Left lung (tissue), 10 donors: ENCODE measurements around the gene DEXI. TPM values are rescaled to one million over a fixed set of nuclear protein-coding genes. Genes with fewer than 3 reads are reported as not detected.
A peak's percentile ranks its signal among the peaks of the same experiment; 100 is the strongest.
"Not testable (repeated sequence)": the region's sequence is repeated elsewhere in the genome, so short reads cannot be mapped to it uniquely, and the experiment has no call there.

Experiments used
- ATAC-seq: fragments of 200-7000 bp; cut with Tn5 transposase; one replicate; pipeline ENCODE4 v1.9.1; 2020; ENCODE audit warnings: moderate library complexity
- DNase-seq, 4 donors: peaks; one replicate each; pipeline ENCODE4 v3.0.0-alpha.2; 2013 to 2020
- H3K27ac ChIP-seq, 2 donors: fragments of 200-600 bp; sonication (generic) in 1 of 2; one replicate each; pipeline versions ENCODE4 v1.5.0 to v1.8.0; 2020 to 2021
- H3K27me3 ChIP-seq, 2 donors: fragments of 200-600 bp; sonication (generic) in 1 of 2; one replicate each; pipeline versions ENCODE4 v1.5.0 to v1.8.0; 2020 to 2021
- H3K36me3 ChIP-seq, 2 donors: fragments of 200-600 bp; sonication (generic) in 1 of 2; one replicate each; pipeline versions ENCODE4 v1.5.0 to v1.8.0; 2020 to 2021
- H3K4me1 ChIP-seq, 2 donors: fragments of 200-600 bp; one replicate each; pipeline ENCODE4 v1.8.0; 2021
- H3K4me3 ChIP-seq, 2 donors: fragments of 200-600 bp; sonication (generic) in 1 of 2; one replicate each; pipeline versions ENCODE4 v1.5.0 to v1.8.0; 2020 to 2021; ENCODE audit warnings: mild to moderate bottlenecking in 1 of 2
- H3K9me3 ChIP-seq, 2 donors: fragments of 200-600 bp; sonication (generic) in 1 of 2; one replicate each; pipeline versions ENCODE4 v1.5.0 to v1.8.0; 2020 to 2021
- intact Hi-C, 2 donors: fragments of 100-400 bp; cut with DNase I; formaldehyde crosslinking; loops; one replicate each; pipeline versions ENCODE4 v1.11.2 to v1.14.2; 2022
- polyA plus RNA-seq, 6 donors: library from polyadenylated mRNA; unstranded; fragments of 120-200 nt; gene quantifications; one replicate each; pipeline ENCODE4 v1.2.1, GENCODE V29; 2013; ENCODE audit not compliant: insufficient read length in 6 of 6
- total RNA-seq, 2 donors: library from RNA; stranded (reverse); fragmentation: NEBNext Ultra II Directional; extraction: Animal tissue kit (Norgen Biotek cat#: 25700); gene quantifications; one replicate each; pipeline ENCODE4 v1.2.1, GENCODE V29; 2021
- TF ChIP-seq, protein P1 (sequence below), 2 donors: fragments of 200-600 bp; sonication (generic) in 1 of 2; IDR thresholded peaks; one replicate each; pipeline versions ENCODE4 v1.5.0 to v1.8.0; 2021; ENCODE audit warnings: antibody characterized with exemption in 2 of 2
- donor health status: DM: no; HTN: yes; CAD: no.
- donor health status: DM: no; HTN: no; CAD: no.

DEXI gene
- total and polyA plus RNA-seq, 8 donors: 30.2 to 54.7 (median 43.5) TPM

DNA sequence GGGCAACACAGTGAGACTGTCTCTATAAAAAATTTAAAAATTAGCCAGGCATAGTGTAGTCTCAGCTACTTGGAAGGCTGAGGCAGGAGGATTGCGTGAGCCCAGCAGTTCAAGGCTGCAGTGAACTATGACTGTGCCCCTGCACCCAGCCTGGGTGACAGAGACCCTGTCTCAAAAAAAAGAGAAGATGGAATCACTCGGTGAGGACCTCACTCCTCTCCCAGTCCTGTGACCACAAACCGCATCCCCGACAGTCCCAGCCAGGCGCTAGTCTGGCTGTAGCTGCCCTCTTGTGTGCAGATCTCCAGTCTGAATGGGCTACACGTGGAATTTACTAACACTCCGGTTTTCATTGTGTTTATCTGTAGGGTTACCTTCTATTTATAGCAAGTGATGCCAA lies 11.1 kb downstream of the DEXI start:
- Histone ChIP-seq H3K36me3 (peaks cover 5 to 37% of the 10 kb centered on the region in 2 donors), H3K27ac (no peak overlapping the region), H3K9me3 (no peaks in the 10 kb centered on the region), H3K4me1 (peaks cover 9 to 68% of the 10 kb centered on the region in 2 donors), H3K27me3 (no peaks in the 10 kb centered on the region), H3K4me3 (no peak overlapping the region)
- no peak for DNase-seq
- TF ChIP-seq, protein P1, sequence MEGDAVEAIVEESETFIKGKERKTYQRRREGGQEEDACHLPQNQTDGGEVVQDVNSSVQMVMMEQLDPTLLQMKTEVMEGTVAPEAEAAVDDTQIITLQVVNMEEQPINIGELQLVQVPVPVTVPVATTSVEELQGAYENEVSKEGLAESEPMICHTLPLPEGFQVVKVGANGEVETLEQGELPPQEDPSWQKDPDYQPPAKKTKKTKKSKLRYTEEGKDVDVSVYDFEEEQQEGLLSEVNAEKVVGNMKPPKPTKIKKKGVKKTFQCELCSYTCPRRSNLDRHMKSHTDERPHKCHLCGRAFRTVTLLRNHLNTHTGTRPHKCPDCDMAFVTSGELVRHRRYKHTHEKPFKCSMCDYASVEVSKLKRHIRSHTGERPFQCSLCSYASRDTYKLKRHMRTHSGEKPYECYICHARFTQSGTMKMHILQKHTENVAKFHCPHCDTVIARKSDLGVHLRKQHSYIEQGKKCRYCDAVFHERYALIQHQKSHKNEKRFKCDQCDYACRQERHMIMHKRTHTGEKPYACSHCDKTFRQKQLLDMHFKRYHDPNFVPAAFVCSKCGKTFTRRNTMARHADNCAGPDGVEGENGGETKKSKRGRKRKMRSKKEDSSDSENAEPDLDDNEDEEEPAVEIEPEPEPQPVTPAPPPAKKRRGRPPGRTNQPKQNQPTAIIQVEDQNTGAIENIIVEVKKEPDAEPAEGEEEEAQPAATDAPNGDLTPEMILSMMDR (IDR thresholded peaks at IDR 0.05): no peak
- ATAC-seq: no peak
- intact Hi-C loops: no loop called here

DNA sequence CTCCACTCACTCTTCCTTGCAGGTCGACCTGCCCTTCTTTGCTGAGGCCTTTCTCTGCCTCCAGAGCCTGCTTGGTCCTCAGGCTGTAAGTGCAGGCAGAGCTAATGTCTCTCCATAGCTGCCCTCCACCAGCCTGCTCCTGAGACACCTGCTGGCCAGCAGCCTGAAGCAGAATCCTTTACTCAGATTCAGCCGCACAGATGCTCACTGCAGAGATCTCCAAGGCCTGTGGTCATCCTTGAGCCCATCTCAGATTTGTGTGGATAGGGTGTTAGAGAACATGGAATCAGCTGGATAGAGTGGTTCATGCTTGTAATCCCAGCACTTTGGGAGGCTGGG lies 11.5 kb downstream of the DEXI start:
- DNase-seq: no peak
- intact Hi-C loops: no loop called here
- no peaks in the 10 kb centered on the region for H3K27me3 ChIP-seq
- H3K4me3 ChIP-seq: no peak overlapping the region
- H3K4me1 ChIP-seq: peaks cover 9 to 64% of the 10 kb centered on the region in 2 donors
- H3K27ac ChIP-seq: no peak overlapping the region
- TF ChIP-seq, protein P1 (IDR thresholded peaks at IDR 0.05): no peak
- ATAC-seq: peak; percentile 6
- H3K36me3 ChIP-seq: peaks cover 5 to 41% of the 10 kb centered on the region in 2 donors
- H3K9me3 ChIP-seq: no peaks in the 10 kb centered on the region

DNA sequence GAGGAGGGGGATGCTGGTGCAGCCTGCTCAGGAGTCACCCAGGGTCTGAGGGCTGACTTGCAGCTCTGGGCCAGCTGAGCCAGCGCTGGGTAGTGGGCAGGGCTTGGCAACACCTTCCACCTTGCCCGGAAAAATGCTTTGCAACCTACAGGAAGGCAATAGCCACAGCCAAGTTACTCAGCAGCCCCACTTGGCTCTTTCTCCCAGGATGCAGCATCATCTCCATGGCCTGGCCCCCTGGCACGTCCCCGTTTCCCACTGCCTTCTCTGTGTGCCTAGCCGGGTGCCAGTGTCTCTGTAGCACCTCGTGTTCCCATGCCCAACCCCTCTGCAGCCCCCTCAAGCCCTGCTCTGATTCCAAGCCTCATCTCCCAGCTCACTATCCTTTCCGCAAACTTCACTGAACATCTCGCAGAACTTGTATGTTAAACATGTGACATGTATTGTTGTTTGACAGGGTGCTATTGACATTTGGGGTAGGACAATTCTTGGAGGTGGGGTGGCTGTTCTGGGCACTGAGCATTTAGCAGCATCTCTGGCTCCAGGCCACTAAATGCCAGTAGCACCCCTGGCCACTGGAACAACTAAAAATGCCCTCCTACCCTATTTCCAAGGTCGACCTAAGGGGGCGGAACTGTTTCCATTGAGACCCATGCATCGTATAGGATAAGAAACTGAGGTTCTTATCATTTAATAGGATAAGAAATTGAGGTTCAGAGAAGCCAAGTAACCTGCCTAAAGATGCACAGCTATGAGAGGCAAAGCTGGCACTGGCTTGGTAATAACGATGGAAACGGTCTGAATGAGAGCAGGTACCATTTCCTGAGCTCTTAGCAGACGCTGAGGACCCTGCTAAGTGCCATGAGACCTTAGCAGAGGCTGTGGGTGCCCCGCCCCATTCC lies 12.2 kb downstream of the DEXI start:
- Histone ChIP-seq H3K27me3 (no peaks in the 10 kb centered on the region), H3K4me1 (peaks cover 9 to 58% of the 10 kb centered on the region in 2 donors), H3K9me3 (no peaks in the 10 kb centered on the region), H3K27ac (peak overlapping the region in 1 of 2 donors; percentile 39), H3K36me3 (peaks cover 5 to 47% of the 10 kb centered on the region in 2 donors), H3K4me3 (no peak overlapping the region)
- intact Hi-C loops: no loop called here
- DNase-seq (no peak), ATAC-seq (peak; percentile 81)
- TF ChIP-seq, protein P1 (IDR thresholded peaks at IDR 0.05): no peak

GRCh38 chr16:10929097-10929496 lies 13.2 kb downstream of the DEXI start:
- peaks cover 9 to 48% of the 10 kb centered on the region in 2 donors for H3K4me1 ChIP-seq
- ATAC-seq: peak; percentile 75
- DNase-seq, H3K4me3 ChIP-seq, H3K9me3 ChIP-seq, intact Hi-C loops, H3K27me3 ChIP-seq: not testable (repeated sequence)
- H3K27ac ChIP-seq: peak overlapping the region in 1 of 2 donors; percentile 55
- H3K36me3 ChIP-seq: peaks cover 5 to 57% of the 10 kb centered on the region in 2 donors

DNA sequence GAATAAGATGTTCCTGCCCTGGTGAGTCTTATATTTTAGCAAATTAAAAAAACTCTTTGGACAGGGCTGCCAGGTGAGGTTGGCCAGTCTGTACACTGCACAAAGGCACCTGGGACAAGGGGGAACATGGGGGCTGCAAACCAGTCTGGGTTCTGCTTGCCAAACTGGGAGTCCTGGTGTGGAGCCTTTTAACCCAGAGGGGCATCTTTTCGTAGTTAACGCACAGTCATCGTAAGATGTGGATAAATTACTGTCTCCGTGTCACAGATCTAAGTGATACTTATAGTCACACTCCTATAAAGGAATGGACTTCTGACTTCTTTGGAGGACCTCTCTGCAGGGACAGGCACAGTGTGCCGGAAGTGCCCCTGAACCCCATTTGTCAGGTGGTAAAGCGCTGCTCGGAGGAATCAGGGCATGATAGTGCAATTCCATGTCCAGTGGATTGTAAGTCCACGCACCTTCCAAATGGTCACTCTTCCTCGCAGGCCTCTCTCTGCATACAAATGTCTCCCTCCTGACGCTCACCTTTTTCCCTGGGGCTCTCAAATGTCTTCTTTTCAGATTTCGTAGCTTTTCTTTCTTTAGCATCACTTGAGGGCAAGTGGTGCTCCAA lies 14.7 kb downstream of the DEXI start:
- Histone ChIP-seq H3K9me3 (no peaks in the 10 kb centered on the region), H3K27me3 (no peaks in the 10 kb centered on the region), H3K27ac (peak overlapping the region; percentile 29 to 55), H3K4me3 (no peak overlapping the region), H3K36me3 (peaks cover 5 to 62% of the 10 kb centered on the region in 2 donors), H3K4me1 (peaks cover 9 to 36% of the 10 kb centered on the region in 2 donors)
- ATAC-seq (no peak), DNase-seq (no peak)
- TF ChIP-seq, protein P1 (IDR thresholded peaks at IDR 0.05): no peak
- intact Hi-C loops: no loop called here
